Measurements from ENCODE around the gene DNMT3L. TPM values are rescaled to one million over a fixed set of nuclear protein-coding genes. Genes with fewer than 3 reads are reported as not detected.

DNMT3L gene
- total RNA-seq, 1 experiment from 2014 or later: not detected

- no peak for DNase-seq (ENCODE audit: low read depth)
Observed at GRCh38 chr21:44279354-44280260, 17.9 kb upstream of the DNMT3L start.

- DNase-seq (ENCODE audit: low read depth): no peak
Observed at GRCh38 chr21:44275041-44275440, 13.3 kb upstream of the DNMT3L start.

- DNase-seq (ENCODE audit: low read depth): no peak
Observed at GRCh38 chr21:44273046-44273445, 11.3 kb upstream of the DNMT3L start.

- no peak for DNase-seq (ENCODE audit: low read depth)
Observed at GRCh38 chr21:44272284-44272858, 10.7 kb upstream of the DNMT3L start.

GRCh38 chr21:44271558-44272283 lies 10.0 kb upstream of the DNMT3L start:
- DNase-seq (ENCODE audit: low read depth): no peak

GRCh38 chr21:44269090-44269489 lies 7.4 kb upstream of the DNMT3L start:
- DNase-seq (ENCODE audit: low read depth): no peak

GRCh38 chr21:44267655-44268142 lies 6.0 kb upstream of the DNMT3L start:
- peak; percentile 42 for DNase-seq (ENCODE audit: low read depth)

- no peak for DNase-seq (ENCODE audit: low read depth)
Observed at GRCh38 chr21:44265734-44266270, 4.1 kb upstream of the DNMT3L start.

GRCh38 chr21:44263768-44264167 lies 2.1 kb upstream of the DNMT3L start:
- no peak for DNase-seq (ENCODE audit: low read depth)

- no peak for DNase-seq (ENCODE audit: low read depth)
Observed at GRCh38 chr21:44263221-44263760, 1.6 kb upstream of the DNMT3L start.

GRCh38 chr21:44262338-44263056 lies 800 bp upstream of the DNMT3L start:
- DNase-seq (ENCODE audit: low read depth): no peak

- DNase-seq (ENCODE audit: low read depth): no peak
Observed at GRCh38 chr21:44260791-44261631, 686 bp downstream of the DNMT3L start.

- no peak for DNase-seq (ENCODE audit: low read depth)
Observed at GRCh38 chr21:44260066-44260465, 1.6 kb downstream of the DNMT3L start.

- peak; percentile 78 for DNase-seq (ENCODE audit: low read depth)
Observed at GRCh38 chr21:44259082-44259705, 2.5 kb downstream of the DNMT3L start.

GRCh38 chr21:44258056-44258725 lies 3.5 kb downstream of the DNMT3L start:
- DNase-seq (ENCODE audit: low read depth): no peak

- no peak for DNase-seq (ENCODE audit: low read depth)
Observed at GRCh38 chr21:44255511-44255981, 6.2 kb downstream of the DNMT3L start.

GRCh38 chr21:44253832-44254710 lies 7.6 kb downstream of the DNMT3L start:
- DNase-seq (ENCODE audit: low read depth): no peak

Data from Daoy (cell line).